ENCODE measurements around the gene LRRC37A. TPM values are rescaled to one million over a fixed set of nuclear protein-coding genes. Genes with fewer than 3 reads are reported as not detected.
A peak's percentile ranks its signal among the peaks of the same experiment; 100 is the strongest.
"Not testable (repeated sequence)": the region's sequence is repeated elsewhere in the genome, so short reads cannot be mapped to it uniquely, and the experiment has no call there.

Gene LRRC37A
- total RNA-seq (2022) (8.3 and 8.6 TPM in 2 replicates), Bru-seq, nascent RNA (percentile 56 among the genes with signal in this experiment), BruChase-seq, experiment 1, labeled RNA remaining after a 6-hour chase (percentile 66 among the genes with signal in this experiment), BruChase-seq, experiment 2, labeled RNA remaining after a 2-hour chase (percentile 72 among the genes with signal in this experiment)
- long read RNA-seq, partial matches to known transcripts: 0 of 5 reads
- long read RNA-seq, other reads (novel, unspliced or antisense): 5 of 5 reads

GRCh38 chr17:46294831-46295230 lies at the start of gene LRRC37A:
TSS of gene LRRC37A (plus strand) at chr17:46295131. CDS start at chr17:46295134, 3 bp downstream.
- H3K9me3 Mint-ChIP-seq (ENCODE audit: low read depth, unreplicated experiment); H3K27ac Mint-ChIP-seq (ENCODE audit: unreplicated experiment); DNase-seq; CTCF ChIA-PET; H3K27me3 Mint-ChIP-seq (ENCODE audit: unreplicated experiment); BruUV-seq (replicated peaks); H3K4me3 Mint-ChIP-seq (ENCODE audit: low read depth, unreplicated experiment); H3K4me1 Mint-ChIP-seq (ENCODE audit: low read depth, unreplicated experiment); intact Hi-C loops (cut with micrococcal nuclease; ENCODE audit: unreplicated experiment); H3K36me3 Mint-ChIP-seq (ENCODE audit: insufficient read depth, unreplicated experiment): not testable (repeated sequence)

GRCh38 chr17:46249153-46249552 lies 45.8 kb upstream of the LRRC37A start:
- H3K27ac Mint-ChIP-seq (ENCODE audit: unreplicated experiment); H3K4me1 Mint-ChIP-seq (ENCODE audit: low read depth, unreplicated experiment); CTCF ChIA-PET; DNase-seq; H3K4me3 Mint-ChIP-seq (ENCODE audit: low read depth, unreplicated experiment); H3K27me3 Mint-ChIP-seq (ENCODE audit: unreplicated experiment); BruUV-seq (replicated peaks); H3K36me3 Mint-ChIP-seq (ENCODE audit: insufficient read depth, unreplicated experiment); H3K9me3 Mint-ChIP-seq (ENCODE audit: low read depth, unreplicated experiment); intact Hi-C loops (cut with micrococcal nuclease; ENCODE audit: unreplicated experiment): not testable (repeated sequence)

- CTCF ChIA-PET: interaction anchor here (0.6 kb wide), 1 partner anchor 659 kb away, joined by 5 read pairs; no protein-coding TSS in a partner anchor
- not testable (repeated sequence) for H3K4me3 Mint-ChIP-seq (ENCODE audit: low read depth, unreplicated experiment); H3K9me3 Mint-ChIP-seq (ENCODE audit: low read depth, unreplicated experiment)
Measured at GRCh38 chr17:46252804-46253203, 42.1 kb upstream of the LRRC37A start.

GRCh38 chr17:46253722-46254121 lies 41.2 kb upstream of the LRRC37A start:
- H3K4me1 Mint-ChIP-seq (ENCODE audit: low read depth, unreplicated experiment); H3K4me3 Mint-ChIP-seq (ENCODE audit: low read depth, unreplicated experiment); H3K27ac Mint-ChIP-seq (ENCODE audit: unreplicated experiment); BruUV-seq (replicated peaks); H3K9me3 Mint-ChIP-seq (ENCODE audit: low read depth, unreplicated experiment); H3K36me3 Mint-ChIP-seq (ENCODE audit: insufficient read depth, unreplicated experiment); H3K27me3 Mint-ChIP-seq (ENCODE audit: unreplicated experiment); intact Hi-C loops (cut with micrococcal nuclease; ENCODE audit: unreplicated experiment); CTCF ChIA-PET: not testable (repeated sequence)
- peak; percentile 93 for DNase-seq
- TF ChIP-seq CTCF (IDR thresholded peaks at IDR 0.05; ENCODE audit: unreplicated experiment): peak; percentile 94

More at GRCh38 chr17:46252804-46253203, 42.1 kb upstream of the LRRC37A start:
- intact Hi-C loops (cut with micrococcal nuclease; ENCODE audit: unreplicated experiment); H3K27ac Mint-ChIP-seq (ENCODE audit: unreplicated experiment); H3K4me1 Mint-ChIP-seq (ENCODE audit: low read depth, unreplicated experiment); H3K36me3 Mint-ChIP-seq (ENCODE audit: insufficient read depth, unreplicated experiment); H3K27me3 Mint-ChIP-seq (ENCODE audit: unreplicated experiment); DNase-seq; BruUV-seq (replicated peaks): not testable (repeated sequence)

- H3K4me3 Mint-ChIP-seq (ENCODE audit: low read depth, unreplicated experiment); H3K27ac Mint-ChIP-seq (ENCODE audit: unreplicated experiment); H3K27me3 Mint-ChIP-seq (ENCODE audit: unreplicated experiment); CTCF ChIA-PET; H3K9me3 Mint-ChIP-seq (ENCODE audit: low read depth, unreplicated experiment); H3K36me3 Mint-ChIP-seq (ENCODE audit: insufficient read depth, unreplicated experiment); BruUV-seq (replicated peaks); H3K4me1 Mint-ChIP-seq (ENCODE audit: low read depth, unreplicated experiment); intact Hi-C loops (cut with micrococcal nuclease; ENCODE audit: unreplicated experiment); DNase-seq: not testable (repeated sequence)
Measured at GRCh38 chr17:46254215-46254614, 40.7 kb upstream of the LRRC37A start.

- intact Hi-C loops (cut with micrococcal nuclease; ENCODE audit: unreplicated experiment); H3K4me3 Mint-ChIP-seq (ENCODE audit: low read depth, unreplicated experiment); BruUV-seq (replicated peaks); H3K27me3 Mint-ChIP-seq (ENCODE audit: unreplicated experiment); DNase-seq; H3K4me1 Mint-ChIP-seq (ENCODE audit: low read depth, unreplicated experiment); H3K27ac Mint-ChIP-seq (ENCODE audit: unreplicated experiment); H3K9me3 Mint-ChIP-seq (ENCODE audit: low read depth, unreplicated experiment): not testable (repeated sequence)
- CTCF ChIA-PET: interaction anchor here (0.6 kb wide), 1 partner anchor 666 kb away, joined by 5 read pairs; no protein-coding TSS in a partner anchor
- H3K36me3 Mint-ChIP-seq (ENCODE audit: insufficient read depth, unreplicated experiment): peaks cover 12% of the 10 kb centered on the region
Measured at GRCh38 chr17:46256369-46256768, 38.6 kb upstream of the LRRC37A start.
